Large intestine (tissue), 3 donors: Measurements from ENCODE around the gene GOLGB1. TPM values are rescaled to one million over a fixed set of nuclear protein-coding genes. Genes with fewer than 3 reads are reported as not detected.

Experiments
- DNase-seq, 2 donors: peaks; one replicate each; pipeline versions ENCODE4 v3.0.0 to v3.0.0-alpha.2; 2013
- H3K27ac ChIP-seq: one replicate; pipeline ENCODE4 v1.5.1; 2013; ENCODE audit warnings: low read length
- H3K27me3 ChIP-seq: 2 replicates; pipeline ENCODE4 v1.6.1; 2013; ENCODE audit warnings: low read length; ENCODE audit not compliant: control insufficient read depth, insufficient read depth
- H3K36me3 ChIP-seq: 2 replicates; pipeline ENCODE4 v1.6.1; 2013; ENCODE audit warnings: low read length; ENCODE audit not compliant: control insufficient read depth, insufficient read depth
- H3K4me1 ChIP-seq: one replicate; pipeline ENCODE4 v1.6.1; 2013; ENCODE audit warnings: low read length; ENCODE audit not compliant: control insufficient read depth, insufficient read depth
- H3K4me3 ChIP-seq: one replicate; pipeline ENCODE4 v1.5.1; 2013; ENCODE audit warnings: low read length
- H3K9me3 ChIP-seq: one replicate; pipeline ENCODE4 v1.6.1; 2013; ENCODE audit warnings: mild to moderate bottlenecking, low read depth, low read length, moderate library complexity; ENCODE audit not compliant: control insufficient read depth
- WGBS: methylation state at CpG from one replicate; pipeline ENCODE4 v1.1.5; 2013; ENCODE audit warnings: low lambda C conversion rate; ENCODE audit not compliant: insufficient coverage; 5-methylcytosine and 5-hydroxymethylcytosine counted together
- polyA plus RNA-seq: library from polyadenylated mRNA; unstranded; fragments of 120-200 nt; gene quantifications from one replicate; pipeline ENCODE4 v1.2.1, GENCODE V29; 2013

The GOLGB1 gene
- polyA plus RNA-seq, 1 donor: 53.9 TPM

- Histone ChIP-seq H3K4me3 (no peak overlapping the region), H3K4me1 (no peaks in the 10 kb centered on the region), H3K9me3 (no peaks in the 10 kb centered on the region), H3K27ac (no peak overlapping the region), H3K27me3 (no peaks in the 10 kb centered on the region), H3K36me3 (no peaks in the 10 kb centered on the region)
- no CpG with 5 or more reads among the region's 9 CpGs for WGBS
- no peak for DNase-seq
Observed at GRCh38 chr3:121642601-121643314, 106.8 kb downstream of the GOLGB1 start.

- no peaks in the 10 kb centered on the region for H3K27me3 ChIP-seq
- no peak overlapping the region for H3K4me3 ChIP-seq
- H3K27ac ChIP-seq: no peak overlapping the region
- no peak for DNase-seq
- no peaks in the 10 kb centered on the region for H3K36me3 ChIP-seq
- 84% methylated on average over 2 of the region's 2 CpGs for WGBS
- no peaks in the 10 kb centered on the region for H3K4me1 ChIP-seq
- no peaks in the 10 kb centered on the region for H3K9me3 ChIP-seq
Observed at GRCh38 chr3:121641127-121641526, 108.4 kb downstream of the GOLGB1 start.

GRCh38 chr3:121637922-121638321 is 111.6 kb downstream of the GOLGB1 start:
- no peaks in the 10 kb centered on the region for H3K9me3 ChIP-seq
- no CpG with 5 or more reads among the region's 1 CpG for WGBS
- no peak overlapping the region for H3K27ac ChIP-seq
- no peak overlapping the region for H3K4me3 ChIP-seq
- DNase-seq: no peak
- H3K4me1 ChIP-seq: no peaks in the 10 kb centered on the region
- no peaks in the 10 kb centered on the region for H3K36me3 ChIP-seq
- H3K27me3 ChIP-seq: no peaks in the 10 kb centered on the region

- Histone ChIP-seq H3K27ac (no peak overlapping the region), H3K9me3 (no peaks in the 10 kb centered on the region), H3K27me3 (no peaks in the 10 kb centered on the region), H3K36me3 (no peaks in the 10 kb centered on the region), H3K4me3 (no peak overlapping the region), H3K4me1 (no peaks in the 10 kb centered on the region)
- DNase-seq: no peak
- WGBS: no CpG with 5 or more reads among the region's 1 CpG
Observed at GRCh38 chr3:121630355-121630754, 119.2 kb downstream of the GOLGB1 start.

- Histone ChIP-seq H3K4me3 (no peak overlapping the region), H3K27ac (no peak overlapping the region), H3K27me3 (no peaks in the 10 kb centered on the region), H3K36me3 (no peaks in the 10 kb centered on the region), H3K9me3 (no peaks in the 10 kb centered on the region), H3K4me1 (no peaks in the 10 kb centered on the region)
- 60% methylated on average over 1 of the region's 6 CpGs for WGBS
- no peak for DNase-seq
Observed at GRCh38 chr3:121629601-121630000, 119.9 kb downstream of the GOLGB1 start.

GRCh38 chr3:121627622-121628021 is 121.9 kb downstream of the GOLGB1 start:
- H3K4me1 ChIP-seq: no peaks in the 10 kb centered on the region
- no CpG with 5 or more reads among the region's 3 CpGs for WGBS
- no peaks in the 10 kb centered on the region for H3K9me3 ChIP-seq
- H3K27me3 ChIP-seq: no peaks in the 10 kb centered on the region
- no peaks in the 10 kb centered on the region for H3K36me3 ChIP-seq
- no peak for DNase-seq
- no peak overlapping the region for H3K27ac ChIP-seq
- H3K4me3 ChIP-seq: no peak overlapping the region

GRCh38 chr3:121627211-121627610 is 122.3 kb downstream of the GOLGB1 start:
- Histone ChIP-seq H3K27me3 (no peaks in the 10 kb centered on the region), H3K4me3 (no peak overlapping the region), H3K36me3 (no peaks in the 10 kb centered on the region), H3K4me1 (no peaks in the 10 kb centered on the region), H3K27ac (no peak overlapping the region), H3K9me3 (no peaks in the 10 kb centered on the region)
- DNase-seq: no peak
- 86% methylated on average over 1 of the region's 4 CpGs for WGBS

GRCh38 chr3:121626495-121626894 is 123.0 kb downstream of the GOLGB1 start:
- Histone ChIP-seq H3K27me3 (no peaks in the 10 kb centered on the region), H3K36me3 (no peaks in the 10 kb centered on the region), H3K9me3 (no peaks in the 10 kb centered on the region), H3K4me3 (no peak overlapping the region), H3K27ac (no peak overlapping the region), H3K4me1 (no peaks in the 10 kb centered on the region)
- no peak for DNase-seq
- WGBS: no CpG with 5 or more reads among the region's 4 CpGs

- 29% methylated on average over 1 of the region's 14 CpGs for WGBS
- no peak for DNase-seq
- no peak overlapping the region for H3K27ac ChIP-seq
- H3K4me1 ChIP-seq: no peaks in the 10 kb centered on the region
- no peaks in the 10 kb centered on the region for H3K27me3 ChIP-seq
- no peak overlapping the region for H3K4me3 ChIP-seq
- H3K36me3 ChIP-seq: no peaks in the 10 kb centered on the region
- no peaks in the 10 kb centered on the region for H3K9me3 ChIP-seq
Observed at GRCh38 chr3:121624147-121624899, 125.2 kb downstream of the GOLGB1 start.

- Histone ChIP-seq H3K4me1 (no peaks in the 10 kb centered on the region), H3K27me3 (no peaks in the 10 kb centered on the region), H3K27ac (no peak overlapping the region), H3K36me3 (no peaks in the 10 kb centered on the region), H3K4me3 (no peak overlapping the region), H3K9me3 (no peaks in the 10 kb centered on the region)
- WGBS: no CpG with 5 or more reads among the region's 6 CpGs
- no peak for DNase-seq
Observed at GRCh38 chr3:121621491-121621890, 128.1 kb downstream of the GOLGB1 start.
